ENCODE data around the gene NTN1.

Gene NTN1

DNA sequence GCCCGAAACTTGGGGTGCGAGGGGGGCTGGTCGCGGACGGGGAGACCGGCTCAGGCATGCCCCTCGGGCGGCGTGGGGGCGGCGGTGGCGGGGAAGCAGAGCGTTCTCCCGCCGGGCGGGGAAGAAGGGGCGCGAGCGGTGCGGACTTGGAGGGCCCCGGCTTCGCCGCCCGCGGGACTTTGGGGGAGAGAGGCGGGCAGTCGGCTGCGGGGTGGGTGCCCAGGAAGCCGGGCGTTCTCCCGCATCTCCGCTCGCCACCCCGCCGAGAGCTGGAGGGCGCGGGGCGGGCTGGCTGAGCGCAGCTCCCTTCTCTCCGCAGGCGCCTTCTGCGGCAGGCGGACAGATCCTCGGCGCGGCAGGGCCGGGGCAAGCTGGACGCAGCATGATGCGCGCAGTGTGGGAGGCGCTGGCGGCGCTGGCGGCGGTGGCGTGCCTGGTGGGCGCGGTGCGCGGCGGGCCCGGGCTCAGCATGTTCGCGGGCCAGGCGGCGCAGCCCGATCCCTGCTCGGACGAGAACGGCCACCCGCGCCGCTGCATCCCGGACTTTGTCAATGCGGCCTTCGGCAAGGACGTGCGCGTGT is 772 bp downstream of the NTN1 start:
- no peak overlapping the region for H2AFZ ChIP-seq (ENCODE audit: low read depth, low read length)
- peak overlapping the region; percentile 96 for H3K4me3 ChIP-seq (ENCODE audit: low read length)
- TF ChIP-seq EZH2phosphoT487 (IDR thresholded peaks at IDR 0.05; ENCODE audit: low read depth) = no peak
- TF ChIP-seq, protein P1, sequence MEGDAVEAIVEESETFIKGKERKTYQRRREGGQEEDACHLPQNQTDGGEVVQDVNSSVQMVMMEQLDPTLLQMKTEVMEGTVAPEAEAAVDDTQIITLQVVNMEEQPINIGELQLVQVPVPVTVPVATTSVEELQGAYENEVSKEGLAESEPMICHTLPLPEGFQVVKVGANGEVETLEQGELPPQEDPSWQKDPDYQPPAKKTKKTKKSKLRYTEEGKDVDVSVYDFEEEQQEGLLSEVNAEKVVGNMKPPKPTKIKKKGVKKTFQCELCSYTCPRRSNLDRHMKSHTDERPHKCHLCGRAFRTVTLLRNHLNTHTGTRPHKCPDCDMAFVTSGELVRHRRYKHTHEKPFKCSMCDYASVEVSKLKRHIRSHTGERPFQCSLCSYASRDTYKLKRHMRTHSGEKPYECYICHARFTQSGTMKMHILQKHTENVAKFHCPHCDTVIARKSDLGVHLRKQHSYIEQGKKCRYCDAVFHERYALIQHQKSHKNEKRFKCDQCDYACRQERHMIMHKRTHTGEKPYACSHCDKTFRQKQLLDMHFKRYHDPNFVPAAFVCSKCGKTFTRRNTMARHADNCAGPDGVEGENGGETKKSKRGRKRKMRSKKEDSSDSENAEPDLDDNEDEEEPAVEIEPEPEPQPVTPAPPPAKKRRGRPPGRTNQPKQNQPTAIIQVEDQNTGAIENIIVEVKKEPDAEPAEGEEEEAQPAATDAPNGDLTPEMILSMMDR (IDR thresholded peaks at IDR 0.05; ENCODE audit: low read depth, low read length) = no peak
- H3K27ac ChIP-seq (ENCODE audit: low read length) = no peak overlapping the region
- H3K9me3 ChIP-seq (ENCODE audit: insufficient read depth, low read length) = no peaks in the 10 kb centered on the region
- H3K27me3 ChIP-seq (ENCODE audit: low read depth, low read length) = no peaks in the 10 kb centered on the region
- peaks cover 4% of the 10 kb centered on the region for H3K36me3 ChIP-seq (replicated peaks; ENCODE audit: low read depth, low read length)
- peak overlapping the region; percentile 64 for H3K4me2 ChIP-seq (ENCODE audit: low read length)
- H3K4me1 ChIP-seq (ENCODE audit: low read length) = peaks cover 20% of the 10 kb centered on the region
- H4K20me1 ChIP-seq (ENCODE audit: insufficient read depth, low read length) = no peaks in the 10 kb centered on the region
- no peaks in the 10 kb centered on the region for H3K79me2 ChIP-seq (ENCODE audit: low read length)
- peak overlapping the region; percentile 88 for H3K9ac ChIP-seq (ENCODE audit: low read length)

DNA sequence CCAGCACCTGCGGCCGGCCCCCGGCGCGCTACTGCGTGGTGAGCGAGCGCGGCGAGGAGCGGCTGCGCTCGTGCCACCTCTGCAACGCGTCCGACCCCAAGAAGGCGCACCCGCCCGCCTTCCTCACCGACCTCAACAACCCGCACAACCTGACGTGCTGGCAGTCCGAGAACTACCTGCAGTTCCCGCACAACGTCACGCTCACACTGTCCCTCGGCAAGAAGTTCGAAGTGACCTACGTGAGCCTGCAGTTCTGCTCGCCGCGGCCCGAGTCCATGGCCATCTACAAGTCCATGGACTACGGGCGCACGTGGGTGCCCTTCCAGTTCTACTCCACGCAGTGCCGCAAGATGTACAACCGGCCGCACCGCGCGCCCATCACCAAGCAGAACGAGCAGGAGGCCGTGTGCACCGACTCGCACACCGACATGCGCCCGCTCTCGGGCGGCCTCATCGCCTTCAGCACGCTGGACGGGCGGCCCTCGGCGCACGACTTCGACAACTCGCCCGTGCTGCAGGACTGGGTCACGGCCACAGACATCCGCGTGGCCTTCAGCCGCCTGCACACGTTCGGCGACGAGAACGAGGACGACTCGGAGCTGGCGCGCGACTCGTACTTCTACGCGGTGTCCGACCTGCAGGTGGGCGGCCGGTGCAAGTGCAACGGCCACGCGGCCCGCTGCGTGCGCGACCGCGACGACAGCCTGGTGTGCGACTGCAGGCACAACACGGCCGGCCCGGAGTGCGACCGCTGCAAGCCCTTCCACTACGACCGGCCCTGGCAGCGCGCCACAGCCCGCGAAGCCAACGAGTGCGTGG is 1.5 kb downstream of the NTN1 start:
- Histone ChIP-seq H2AFZ (ENCODE audit: low read depth, low read length) (no peak overlapping the region), H3K36me3 (replicated peaks; ENCODE audit: low read depth, low read length) (peaks cover 4% of the 10 kb centered on the region), H4K20me1 (ENCODE audit: insufficient read depth, low read length) (no peaks in the 10 kb centered on the region), H3K4me2 (ENCODE audit: low read length) (no peak overlapping the region), H3K79me2 (ENCODE audit: low read length) (no peaks in the 10 kb centered on the region), H3K27ac (ENCODE audit: low read length) (no peak overlapping the region), H3K4me1 (ENCODE audit: low read length) (peaks cover 17% of the 10 kb centered on the region), H3K9ac (ENCODE audit: low read length) (no peak overlapping the region), H3K4me3 (ENCODE audit: low read length) (no peak overlapping the region), H3K9me3 (ENCODE audit: insufficient read depth, low read length) (no peaks in the 10 kb centered on the region), H3K27me3 (ENCODE audit: low read depth, low read length) (no peaks in the 10 kb centered on the region)
- TF ChIP-seq, protein P1 (IDR thresholded peaks at IDR 0.05; ENCODE audit: low read depth, low read length) = no peak
- TF ChIP-seq EZH2phosphoT487 (IDR thresholded peaks at IDR 0.05; ENCODE audit: low read depth) = no peak

DNA sequence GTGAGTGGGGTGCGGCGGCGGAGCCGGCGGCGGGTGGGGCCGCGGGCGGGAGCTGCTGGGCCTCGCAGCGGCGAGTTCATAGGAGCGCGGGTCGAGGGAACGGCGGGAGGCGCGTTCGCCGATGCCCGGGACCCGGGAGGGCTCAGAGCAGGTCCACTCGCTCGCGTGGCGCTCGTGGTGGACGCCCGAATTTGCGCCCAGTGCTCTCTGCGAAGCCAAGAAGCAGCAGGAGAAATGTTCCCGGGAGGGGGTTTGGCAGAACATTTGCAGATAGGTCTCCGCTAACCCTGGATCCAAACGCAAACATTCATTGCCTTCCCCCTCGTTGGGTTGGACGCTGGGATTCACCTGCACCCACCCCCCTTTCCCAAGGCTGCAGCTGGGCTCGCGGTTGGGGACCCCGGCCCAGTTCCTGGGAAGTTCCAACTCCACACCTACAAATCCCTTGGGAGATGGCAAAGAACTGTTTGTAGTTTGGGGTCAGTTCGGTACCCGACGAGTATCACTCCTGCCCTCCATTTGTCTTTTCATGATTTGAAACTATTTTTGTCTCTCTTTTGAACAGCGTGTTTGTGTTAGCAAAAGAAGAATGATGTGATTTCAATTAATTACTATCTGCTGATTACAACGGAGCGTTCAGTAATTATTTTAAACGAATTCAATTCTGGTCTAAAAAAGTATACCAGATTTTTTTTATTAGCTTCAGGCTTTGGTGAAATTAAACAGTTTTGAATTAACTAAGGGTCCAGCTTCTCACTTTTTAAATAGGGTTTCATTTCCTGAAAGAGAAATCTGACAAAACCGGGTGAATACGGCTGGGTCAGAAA is 2.3 kb downstream of the NTN1 start:
- Histone ChIP-seq H3K9ac (ENCODE audit: low read length) (no peak overlapping the region), H3K79me2 (ENCODE audit: low read length) (no peaks in the 10 kb centered on the region), H3K9me3 (ENCODE audit: insufficient read depth, low read length) (no peaks in the 10 kb centered on the region), H3K27me3 (ENCODE audit: low read depth, low read length) (no peaks in the 10 kb centered on the region), H3K4me1 (ENCODE audit: low read length) (peaks cover 17% of the 10 kb centered on the region), H3K27ac (ENCODE audit: low read length) (no peak overlapping the region), H2AFZ (ENCODE audit: low read depth, low read length) (no peak overlapping the region), H3K4me2 (ENCODE audit: low read length) (peak overlapping the region; percentile 52), H3K4me3 (ENCODE audit: low read length) (peak overlapping the region; percentile 31; the same call in 1 of the 2 replicates), H3K36me3 (replicated peaks; ENCODE audit: low read depth, low read length) (peaks cover 4% of the 10 kb centered on the region), H4K20me1 (ENCODE audit: insufficient read depth, low read length) (no peaks in the 10 kb centered on the region)
- TF ChIP-seq EZH2phosphoT487 (IDR thresholded peaks at IDR 0.05; ENCODE audit: low read depth) = no peak

DNA sequence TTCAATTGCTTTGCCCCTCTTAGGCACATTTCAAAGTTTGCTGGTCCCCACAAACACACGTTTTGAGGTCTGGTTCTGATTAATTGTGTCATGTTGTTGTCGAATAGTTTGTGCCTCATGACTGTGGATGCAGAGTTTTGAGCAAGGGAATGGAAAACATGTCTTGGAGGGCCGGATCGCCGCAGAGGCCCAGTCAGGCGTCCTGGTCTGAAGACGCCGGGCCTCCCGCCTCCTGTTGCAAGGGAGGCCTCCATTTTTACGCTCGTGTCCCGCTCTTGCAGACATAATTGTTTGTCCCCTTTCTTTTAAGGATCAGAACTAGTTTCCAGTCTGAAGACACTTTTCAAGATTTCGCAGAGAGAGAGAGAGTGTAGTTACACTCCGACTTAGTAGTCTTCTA is 3.2 kb downstream of the NTN1 start:
- H4K20me1 ChIP-seq (ENCODE audit: insufficient read depth, low read length) = no peaks in the 10 kb centered on the region
- TF ChIP-seq EZH2phosphoT487 (IDR thresholded peaks at IDR 0.05; ENCODE audit: low read depth) = no peak
- TF ChIP-seq, protein P1 (IDR thresholded peaks at IDR 0.05; ENCODE audit: low read depth, low read length) = no peak

More for the DNA sequence above, 3.2 kb downstream of the NTN1 start:
- Histone ChIP-seq H2AFZ (ENCODE audit: low read depth, low read length) (no peak overlapping the region), H3K9ac (ENCODE audit: low read length) (no peak overlapping the region), H3K4me3 (ENCODE audit: low read length) (no peak overlapping the region), H3K4me2 (ENCODE audit: low read length) (peak overlapping the region; percentile 52; the same call in 1 of the 2 replicates), H3K27ac (ENCODE audit: low read length) (no peak overlapping the region), H3K79me2 (ENCODE audit: low read length) (no peaks in the 10 kb centered on the region), H3K36me3 (replicated peaks; ENCODE audit: low read depth, low read length) (peaks cover 4% of the 10 kb centered on the region), H3K4me1 (ENCODE audit: low read length) (peaks cover 17% of the 10 kb centered on the region), H3K27me3 (ENCODE audit: low read depth, low read length) (no peaks in the 10 kb centered on the region), H3K9me3 (ENCODE audit: insufficient read depth, low read length) (no peaks in the 10 kb centered on the region)

Data from OCI-LY3 (cell line).